HG03066 (cell line): ENCODE data around the gene CDR2.
"Not testable (repeated sequence)": the region's sequence is repeated elsewhere in the genome, so short reads cannot be mapped to it uniquely, and the experiment has no call there.

Source experiments
- ATAC-seq: cut with Tn5 transposase; IDR thresholded peaks from one replicate; pipeline ENCODE4 v1.9.1; 2021; ENCODE audit warnings: low read depth; ENCODE audit not compliant: unreplicated experiment

Gene CDR2

GRCh38 chr16:22353191-22353919 lies 21.1 kb downstream of the CDR2 start:
- ATAC-seq: no peak

DNA sequence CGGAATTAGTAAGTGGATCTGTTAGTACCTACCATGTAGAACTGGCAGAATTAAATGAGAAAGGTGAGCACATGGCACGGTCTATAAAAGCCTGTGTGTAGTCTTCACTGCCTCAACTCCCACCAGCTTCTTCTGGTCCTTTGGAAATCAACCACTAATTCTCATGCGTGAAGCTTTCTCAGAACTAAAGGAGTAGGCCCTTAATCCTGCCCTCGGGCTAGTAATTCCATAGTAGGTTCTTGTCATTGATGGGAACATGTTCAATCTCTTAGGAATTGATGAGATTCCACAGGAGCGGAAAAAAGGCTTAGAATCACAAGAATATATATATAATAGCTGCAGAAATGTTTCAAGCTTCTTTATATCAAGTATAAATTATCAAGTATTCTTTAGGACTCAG lies 21.7 kb downstream of the CDR2 start:
- no peak for ATAC-seq

DNA sequence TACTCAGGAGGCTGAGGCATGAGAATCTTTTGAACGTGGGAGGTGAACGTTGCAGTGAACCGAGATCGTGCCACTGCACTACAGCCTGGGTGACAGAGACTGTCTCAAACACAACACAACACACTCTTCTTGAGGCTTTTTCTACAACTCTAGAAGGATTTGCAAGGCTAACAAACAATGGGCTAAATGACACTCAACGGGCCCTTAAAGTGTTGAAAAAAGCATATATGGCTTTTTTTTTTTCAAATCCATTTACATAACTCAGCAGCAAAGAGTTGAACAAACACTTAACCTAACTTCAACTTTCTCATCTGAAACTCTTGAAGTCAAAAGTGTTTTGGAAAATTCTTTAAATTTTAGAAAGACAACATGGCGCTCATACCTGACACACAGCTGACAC lies 22.3 kb downstream of the CDR2 start:
- ATAC-seq: no peak

DNA sequence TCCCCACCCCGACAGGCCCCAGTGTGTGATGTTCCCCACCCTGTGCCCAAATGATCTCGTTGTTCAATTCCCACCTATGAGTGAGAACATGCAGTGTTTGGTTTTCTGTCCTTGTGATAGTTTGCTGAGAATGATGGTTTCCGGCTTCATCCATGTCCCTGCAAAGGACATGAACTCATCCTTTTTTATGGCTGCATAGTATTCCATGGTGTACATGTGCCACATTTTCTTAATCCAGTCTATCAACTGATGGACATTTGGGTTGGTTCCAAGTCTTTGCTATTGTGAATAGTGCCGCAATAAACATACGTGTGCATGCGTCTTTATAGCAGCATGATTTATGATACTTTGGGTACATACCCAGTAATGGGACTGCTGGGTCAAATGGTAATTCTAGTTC lies 23.4 kb downstream of the CDR2 start:
- ATAC-seq: not testable (repeated sequence)

GRCh38 chr16:22348291-22348690 lies 26.1 kb downstream of the CDR2 start:
- no peak for ATAC-seq

DNA sequence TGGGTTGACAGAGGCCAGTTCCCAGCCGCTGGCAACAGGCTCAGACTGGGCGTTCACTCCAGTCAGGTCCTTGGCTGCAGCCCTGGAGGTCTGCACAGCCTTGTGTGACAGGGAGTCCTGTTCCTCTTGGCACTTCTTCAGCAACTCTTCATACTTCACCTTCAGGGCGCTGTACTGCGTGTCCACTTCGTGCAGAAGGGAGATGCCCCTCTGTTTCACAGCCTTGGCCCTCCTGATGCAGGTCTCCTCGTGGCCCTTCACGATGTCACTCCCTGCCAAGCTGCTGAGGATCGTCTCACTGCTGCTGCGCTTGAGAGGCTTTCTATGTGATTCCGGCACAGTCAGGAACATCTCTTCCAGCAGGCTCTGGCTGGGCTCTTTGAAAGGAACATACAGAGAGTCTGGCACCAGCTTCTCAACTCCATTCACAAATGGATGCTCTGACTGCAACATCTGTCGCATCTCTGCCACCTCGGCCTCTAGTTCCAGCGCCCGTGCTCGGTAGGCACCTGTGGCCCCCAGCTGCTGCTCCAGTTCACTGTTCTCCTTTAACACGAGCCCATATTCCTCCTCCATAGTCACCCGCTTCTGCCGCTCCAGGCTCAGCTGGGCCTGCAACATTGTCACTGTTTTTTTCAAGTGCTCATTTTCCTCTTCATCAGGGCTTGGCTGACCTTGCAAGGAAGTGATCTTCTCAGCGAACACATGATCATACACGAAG lies 27.2 kb downstream of the CDR2 start:
- ATAC-seq: no peak

GRCh38 chr16:22346483-22346882 lies 27.9 kb downstream of the CDR2 start:
- no peak for ATAC-seq

DNA sequence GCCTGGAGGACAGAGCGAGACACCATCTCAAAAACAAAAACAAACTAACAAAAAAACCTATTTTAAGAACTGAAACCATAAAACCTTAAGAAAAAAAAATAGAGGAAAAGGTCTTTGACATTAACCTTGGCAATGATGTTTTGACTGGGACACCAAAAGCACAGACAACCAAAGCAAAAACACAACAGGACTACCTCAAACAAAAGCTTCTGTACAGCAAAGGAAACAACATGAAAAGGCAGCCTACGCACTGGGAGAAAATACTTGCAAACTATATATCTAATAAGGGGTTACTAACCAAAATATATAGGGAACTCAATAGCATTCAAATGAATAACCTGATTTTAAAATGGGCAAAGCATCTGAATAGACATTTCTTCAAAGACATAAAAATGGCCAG lies 32.3 kb downstream of the CDR2 start:
- no peak for ATAC-seq

DNA sequence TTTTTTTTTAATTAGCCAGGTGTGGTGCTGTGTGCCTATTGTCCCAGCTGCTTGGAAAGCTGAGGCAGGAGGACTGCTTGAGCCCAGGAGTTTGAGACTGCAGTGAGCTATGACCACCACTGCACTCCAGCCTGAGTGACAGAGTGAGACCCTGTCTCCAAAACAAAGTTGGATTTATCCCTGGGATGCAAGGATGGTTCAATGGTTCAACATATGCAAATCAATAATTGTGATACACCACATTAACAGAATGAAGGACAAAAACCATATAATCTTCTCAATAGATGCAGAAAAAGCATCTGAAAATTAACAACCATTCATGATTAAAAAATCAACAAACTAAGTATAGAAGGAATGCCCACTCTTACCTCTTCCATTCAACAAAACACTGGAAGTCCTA lies 33.5 kb downstream of the CDR2 start:
- ATAC-seq: no peak

- ATAC-seq: no peak
These were observed 36.4 kb downstream of the CDR2 start for GRCh38 chr16:22337849-22338635.

DNA sequence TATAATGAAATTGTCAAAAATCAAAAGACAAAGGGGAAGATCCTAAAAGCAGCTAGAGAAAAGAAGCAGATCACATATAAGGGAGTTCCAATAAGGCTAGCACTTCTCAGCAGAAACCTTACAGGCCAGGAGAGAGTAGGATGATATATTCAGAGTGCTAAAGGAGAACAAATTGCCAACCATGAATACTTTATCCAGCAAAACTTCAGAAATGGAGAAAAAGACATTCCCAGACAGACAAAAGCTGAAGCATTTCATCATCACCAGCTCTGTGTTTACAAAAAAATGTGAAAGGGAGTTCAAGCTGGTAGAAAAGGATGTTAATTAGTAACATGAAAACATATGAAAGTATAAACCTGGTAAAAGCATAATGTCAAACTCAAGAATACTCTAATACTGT lies 37.4 kb downstream of the CDR2 start:
- ATAC-seq: no peak

DNA sequence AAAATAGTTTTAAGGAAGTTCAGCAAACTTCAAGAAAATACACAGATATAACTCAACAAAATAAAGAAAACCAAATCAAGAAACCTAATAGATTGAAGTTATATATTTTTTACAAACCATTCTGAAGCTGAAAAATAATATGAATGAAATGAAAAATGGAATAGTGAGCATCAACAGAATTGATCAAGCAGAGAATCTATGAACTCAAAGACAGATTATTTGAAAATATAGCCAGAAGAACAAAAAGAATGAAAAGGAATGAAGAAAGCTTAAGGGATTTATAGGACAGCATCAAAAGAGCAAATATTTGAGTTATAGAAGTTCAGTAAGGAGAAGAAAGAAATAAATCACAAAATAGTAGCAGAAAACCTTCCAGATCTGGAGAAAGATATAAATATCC lies 37.8 kb downstream of the CDR2 start:
- no peak for ATAC-seq

GRCh38 chr16:22335668-22336246 lies 38.7 kb downstream of the CDR2 start:
- no peak for ATAC-seq

DNA sequence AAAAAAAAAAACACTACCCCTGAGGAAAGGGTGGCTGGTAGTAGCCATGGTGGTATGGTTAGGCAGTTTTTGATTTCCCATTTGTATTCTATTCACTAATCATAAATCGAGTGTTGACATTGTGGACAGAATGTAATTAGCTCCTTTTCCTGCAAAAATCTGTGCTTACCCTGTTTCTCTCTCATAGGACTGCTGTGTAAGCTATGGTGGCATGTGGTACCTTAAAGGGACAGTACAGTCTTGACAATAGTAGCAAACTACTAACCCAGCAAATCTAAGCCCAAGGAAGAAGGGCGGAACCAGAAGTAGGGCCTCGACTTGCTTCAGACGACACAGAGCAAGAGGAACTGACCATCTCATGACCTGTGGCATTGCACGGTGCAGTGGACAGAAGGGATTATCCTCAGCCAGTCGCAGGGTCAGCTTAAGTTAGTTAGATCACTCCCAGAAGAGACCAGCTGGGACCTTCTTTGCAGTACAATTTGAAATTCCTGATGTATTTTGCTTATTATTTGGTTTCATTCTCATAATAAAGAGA lies 40.9 kb downstream of the CDR2 start:
- no peak for ATAC-seq

- ATAC-seq: no peak
These were observed 44.1 kb downstream of the CDR2 start for GRCh38 chr16:22330326-22330725.

DNA sequence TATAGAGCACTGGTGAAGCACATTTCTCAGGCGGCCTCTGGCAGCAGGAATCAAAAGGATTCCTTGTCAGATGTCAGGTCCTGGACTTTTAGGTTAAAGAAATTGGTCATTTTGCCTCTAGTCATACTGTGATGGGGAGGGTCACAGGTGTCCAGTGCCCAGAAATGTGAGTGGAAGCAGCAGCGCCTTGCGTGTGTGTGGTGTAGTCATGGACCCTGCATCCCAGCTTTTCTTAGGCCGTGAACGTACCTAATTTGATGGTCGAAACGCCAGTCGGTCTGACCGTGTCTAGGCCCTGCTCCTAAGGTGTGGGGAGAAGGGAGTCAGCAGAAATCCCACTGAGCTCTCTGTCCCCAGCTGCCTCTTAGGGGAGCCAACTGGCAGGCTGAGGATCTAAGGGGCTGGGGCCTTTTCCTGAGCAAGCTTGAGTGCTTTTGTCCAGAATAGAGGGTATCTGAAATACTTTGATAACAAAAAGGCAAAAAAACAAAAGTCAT lies 45.2 kb downstream of the CDR2 start:
- ATAC-seq: no peak

GRCh38 chr16:22328081-22328725 lies 46.2 kb downstream of the CDR2 start:
- ATAC-seq: no peak

DNA sequence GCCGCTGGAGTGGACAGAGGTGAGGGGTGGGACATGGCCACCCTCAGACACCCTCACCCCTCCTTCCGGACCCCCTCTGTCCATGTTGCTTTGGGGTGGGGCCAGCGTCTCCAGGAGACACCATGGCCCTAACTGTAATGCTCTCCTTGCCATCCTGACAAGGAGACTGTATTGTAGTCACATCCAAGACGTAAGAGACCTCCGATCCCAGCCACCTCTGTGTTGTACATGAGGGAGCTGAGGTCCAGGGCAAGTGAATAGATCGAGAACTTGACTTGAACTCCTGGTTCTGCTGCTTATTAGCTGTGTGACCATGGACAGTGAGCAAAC lies 47.0 kb downstream of the CDR2 start:
- no peak for ATAC-seq

DNA sequence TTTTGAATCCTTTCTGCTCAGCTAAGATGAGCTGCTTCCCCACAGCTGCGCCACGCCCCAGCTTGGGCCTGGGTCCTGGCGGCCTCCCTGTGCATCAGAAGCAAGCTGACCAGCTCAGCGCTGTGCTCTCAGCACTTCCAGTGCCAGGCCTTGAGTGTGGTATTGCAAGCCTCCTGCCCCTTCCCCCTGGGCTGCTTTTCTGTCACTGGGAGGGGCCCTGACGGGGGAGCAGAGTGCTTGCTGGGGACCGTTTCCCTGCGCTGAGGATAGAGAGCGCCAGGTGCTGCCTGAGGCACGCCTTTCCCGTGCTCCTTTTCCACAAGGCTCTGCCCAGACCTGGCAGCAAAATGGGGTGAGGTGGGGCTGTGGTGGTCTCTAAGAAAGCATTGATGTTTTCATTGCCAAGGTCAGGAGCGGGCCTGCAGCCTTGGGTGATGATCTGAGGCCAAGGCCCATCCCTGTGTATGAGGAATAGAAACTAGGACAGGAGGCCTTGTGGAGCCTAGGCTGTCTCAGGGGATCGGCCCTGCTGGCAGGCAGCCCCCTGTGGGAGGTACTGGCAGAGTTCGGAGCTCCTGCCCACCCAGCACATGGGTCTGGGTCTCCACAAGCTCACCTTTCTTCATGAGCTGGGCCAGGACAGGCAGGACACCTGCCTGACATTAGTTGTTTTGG lies 47.5 kb downstream of the CDR2 start:
- ATAC-seq: no peak

DNA sequence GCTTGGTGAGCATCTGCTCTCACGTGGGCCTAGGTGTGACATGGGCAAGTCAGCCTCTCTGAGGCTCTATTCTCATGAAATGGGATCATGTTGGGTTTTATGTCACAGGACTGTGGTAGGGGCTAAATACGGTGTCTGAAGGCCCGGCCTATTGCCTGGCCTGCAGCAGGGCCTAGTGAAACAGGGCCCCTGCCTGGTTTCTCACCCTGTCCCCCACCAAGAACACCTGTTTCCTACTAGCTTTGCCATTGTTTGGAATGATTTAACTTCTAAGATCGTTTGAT lies 48.1 kb downstream of the CDR2 start:
- ATAC-seq: no peak
